Neuronal stem cell (in vitro differentiated cells): Measurements from ENCODE around the gene VPS13D.

Experiments used
- DNase-seq: peaks from one replicate; pipeline ENCODE4 v3.0.0-alpha.2; 2013; ENCODE audit warnings: low spot score
- H2AFZ ChIP-seq: one replicate; pipeline ENCODE4 v1.6.1; 2013; ENCODE audit warnings: mild to moderate bottlenecking, low read length, inconsistent platforms
- H2AK5ac ChIP-seq: 2 replicates; pipeline ENCODE4 v1.6.1; 2013; ENCODE audit warnings: low read depth, mild to moderate bottlenecking, inconsistent platforms, low read length, moderate library complexity, mixed read lengths
- H2BK120ac ChIP-seq: 2 replicates; pipeline ENCODE4 v1.6.1; 2013; ENCODE audit warnings: low read depth, mild to moderate bottlenecking, inconsistent platforms, low read length, moderate library complexity, mixed read lengths
- H2BK12ac ChIP-seq: one replicate; pipeline ENCODE4 v1.6.1; 2013; ENCODE audit warnings: low read length, inconsistent platforms
- H2BK15ac ChIP-seq: 2 replicates; pipeline ENCODE4 v1.6.1; 2013; ENCODE audit warnings: mild to moderate bottlenecking, low read length, inconsistent platforms, mixed read lengths
- H2BK5ac ChIP-seq: one replicate; pipeline ENCODE4 v1.6.1; 2013; ENCODE audit warnings: inconsistent platforms, mild to moderate bottlenecking, low read length, moderate library complexity
- H3K14ac ChIP-seq: one replicate; pipeline ENCODE4 v1.6.1; 2013; ENCODE audit warnings: low read length, inconsistent platforms
- H3K18ac ChIP-seq: 2 replicates; pipeline ENCODE4 v1.6.1; 2013; ENCODE audit warnings: low read length, inconsistent platforms
- H3K23ac ChIP-seq: 2 replicates; pipeline ENCODE4 v1.6.1; 2013; ENCODE audit warnings: low read depth, mild to moderate bottlenecking, mixed read lengths, low read length, inconsistent platforms; ENCODE audit not compliant: poor library complexity
- H3K27ac ChIP-seq: replicated peaks from 3 replicates; pipeline ENCODE4 v1.5.1; 2013; ENCODE audit warnings: low read length, inconsistent platforms
- H3K27me3 ChIP-seq, 3 experiments: 2 replicates each; pipeline ENCODE4 v1.6.1; 2013; ENCODE audit warnings: low read length in 3 of 3, mild to moderate bottlenecking in 2 of 3, inconsistent platforms in 1 of 3, low read depth in 1 of 3, mixed read lengths in 1 of 3, moderate library complexity in 1 of 3; ENCODE audit not compliant: control insufficient read depth in 3 of 3, insufficient read depth in 3 of 3
- H3K36me3 ChIP-seq, 2 donors: replicated peaks in 1 of 2; 2 replicates each; pipeline ENCODE4 v1.6.1; 2013; ENCODE audit warnings: low read length in 2 of 2; ENCODE audit not compliant: control insufficient read depth in 2 of 2, insufficient read depth in 2 of 2
- H3K4ac ChIP-seq: 2 replicates; pipeline ENCODE4 v1.6.1; 2013; ENCODE audit warnings: inconsistent platforms, mild to moderate bottlenecking, low read length, moderate library complexity
- H3K4me1 ChIP-seq, 2 donors: 1 replicate in 1 of 2; 2 replicates in 1 of 2; pipeline ENCODE4 v1.6.1; 2013; ENCODE audit warnings: low read length in 2 of 2, low read depth in 1 of 2; ENCODE audit not compliant: control insufficient read depth in 2 of 2, insufficient read depth in 1 of 2
- H3K4me2 ChIP-seq: one replicate; pipeline ENCODE4 v1.6.1; 2013; ENCODE audit warnings: mild to moderate bottlenecking, low read length, inconsistent platforms; ENCODE audit not compliant: insufficient read depth, poor library complexity, severe bottlenecking
- H3K4me3 ChIP-seq, 2 donors: 2 replicates each; pipeline ENCODE4 v1.5.1; 2013; ENCODE audit warnings: low read length in 2 of 2, mild to moderate bottlenecking in 2 of 2, inconsistent platforms in 1 of 2, moderate library complexity in 1 of 2
- H3K79me1 ChIP-seq: one replicate; pipeline ENCODE4 v1.6.1; 2013; ENCODE audit warnings: low read depth, mild to moderate bottlenecking, inconsistent platforms, low read length, moderate library complexity
- H3K9ac ChIP-seq: one replicate; pipeline ENCODE4 v1.6.1; 2013; ENCODE audit warnings: mild to moderate bottlenecking, low read depth, low read length, inconsistent platforms; ENCODE audit not compliant: poor library complexity
- H3K9me3 ChIP-seq, 2 donors: replicated peaks in 1 of 2; 2 replicates each; pipeline versions ENCODE3 to v1.6.1; 2013; ENCODE audit warnings: low read length in 2 of 2, mild to moderate bottlenecking in 2 of 2, inconsistent platforms in 1 of 2, low read depth in 1 of 2, mixed read lengths in 1 of 2, moderate library complexity in 1 of 2; ENCODE audit not compliant: control insufficient read depth in 2 of 2, insufficient read depth in 1 of 2
- H4K8ac ChIP-seq: one replicate; pipeline ENCODE4 v1.6.1; 2013; ENCODE audit warnings: low read depth, mild to moderate bottlenecking, inconsistent platforms, low read length, moderate library complexity
- H4K91ac ChIP-seq: one replicate; pipeline ENCODE4 v1.6.1; 2013; ENCODE audit warnings: low read length, low read depth, mild to moderate bottlenecking, inconsistent platforms; ENCODE audit not compliant: poor library complexity
- WGBS, 2 donors: extraction: QIAGEN DNeasy Blood & Tissue Kit; methylation state at CpG; one replicate each; pipeline ENCODE4 v1.1.7; 2013; ENCODE audit warnings: missing lambda C conversion rate in 2 of 2, mixed read lengths in 1 of 2; ENCODE audit not compliant: insufficient read length in 2 of 2, insufficient replicate concordance in 1 of 2; ENCODE audit errors: extremely low coverage in 2 of 2; 5-methylcytosine and 5-hydroxymethylcytosine counted together

VPS13D gene

GRCh38 chr1:12251442-12251841 is 21.6 kb downstream of the VPS13D start:
- Histone ChIP-seq H2BK15ac (no peak overlapping the region), H3K18ac (no peak overlapping the region), H3K4ac (no peak overlapping the region), H3K4me2 (no peak overlapping the region), H4K8ac (no peak overlapping the region), H2AK5ac (no peak overlapping the region), H3K4me3 (no peak overlapping the region), H3K79me1 (no peaks in the 10 kb centered on the region), H3K9ac (no peak overlapping the region), H3K36me3 (peaks cover 9 to 51% of the 10 kb centered on the region in 2 donors), H2BK12ac (no peak overlapping the region), H3K14ac (no peak overlapping the region), H2AFZ (no peak overlapping the region), H3K4me1 (peaks cover 0 to 9% of the 10 kb centered on the region in 2 donors), H4K91ac (no peak overlapping the region), H2BK120ac (no peak overlapping the region), H2BK5ac (no peak overlapping the region), H3K9me3 (no peaks in the 10 kb centered on the region), H3K27me3 (no peaks in the 10 kb centered on the region), H3K23ac (no peak overlapping the region), H3K27ac (no peak overlapping the region)
- no CpG with 5 or more reads among the region's 5 CpGs for WGBS, 2 donors
- DNase-seq = no peak

DNA sequence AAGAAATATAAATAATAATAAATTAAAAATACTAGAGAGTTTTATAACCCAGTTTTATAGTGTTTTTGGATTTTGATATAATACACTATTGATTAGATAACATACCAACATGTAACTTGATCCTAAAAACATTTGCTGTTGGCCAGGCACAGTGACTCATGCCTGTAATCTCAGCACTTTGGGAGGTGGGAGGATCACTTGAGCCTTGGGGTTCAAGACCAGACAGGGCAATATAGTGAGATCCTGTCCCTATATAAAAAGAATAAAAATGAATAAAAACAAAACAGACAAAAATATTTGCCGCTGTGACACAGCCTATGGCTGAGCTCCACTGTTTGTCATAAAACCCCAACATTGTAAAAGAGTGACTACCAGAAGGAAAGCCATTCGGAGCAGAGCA is 26.1 kb downstream of the VPS13D start:
- no peak overlapping the region for H3K14ac ChIP-seq
- no CpG with 5 or more reads among the region's 2 CpGs for WGBS, 2 donors
- H3K79me1 ChIP-seq = no peaks in the 10 kb centered on the region
- no peak for DNase-seq
- no peak overlapping the region for H2AK5ac ChIP-seq
- no peak overlapping the region for H3K23ac ChIP-seq
- no peak overlapping the region for H2BK5ac ChIP-seq
- no peak overlapping the region for H4K8ac ChIP-seq
- no peak overlapping the region for H3K9ac ChIP-seq
- H3K36me3 ChIP-seq = peaks cover 7 to 73% of the 10 kb centered on the region in 2 donors
- no peak overlapping the region for H2BK12ac ChIP-seq
- H3K4me2 ChIP-seq = no peak overlapping the region
- no peak overlapping the region for H3K27ac ChIP-seq
- H2BK15ac ChIP-seq = no peak overlapping the region
- H2BK120ac ChIP-seq = no peak overlapping the region
- H2AFZ ChIP-seq = no peak overlapping the region
- H3K4me1 ChIP-seq = no peaks in the 10 kb centered on the region
- no peaks in the 10 kb centered on the region for H3K27me3 ChIP-seq
- no peak overlapping the region for H3K18ac ChIP-seq
- no peak overlapping the region for H3K4me3 ChIP-seq
- no peak overlapping the region for H4K91ac ChIP-seq
- no peaks in the 10 kb centered on the region for H3K9me3 ChIP-seq
- no peak overlapping the region for H3K4ac ChIP-seq

- Histone ChIP-seq H3K27ac (no peak overlapping the region), H3K27me3 (no peaks in the 10 kb centered on the region), H3K9me3 (no peaks in the 10 kb centered on the region), H3K23ac (no peak overlapping the region), H2BK12ac (no peak overlapping the region), H3K4ac (no peak overlapping the region), H3K18ac (no peak overlapping the region), H3K9ac (no peak overlapping the region), H3K4me1 (no peaks in the 10 kb centered on the region), H2AFZ (no peak overlapping the region), H2BK120ac (no peak overlapping the region), H3K4me3 (no peak overlapping the region), H3K79me1 (no peaks in the 10 kb centered on the region), H2BK15ac (no peak overlapping the region), H4K8ac (no peak overlapping the region), H3K36me3 (peaks cover 13 to 81% of the 10 kb centered on the region in 2 donors), H3K14ac (no peak overlapping the region), H3K4me2 (no peak overlapping the region), H2BK5ac (no peak overlapping the region), H2AK5ac (no peak overlapping the region), H4K91ac (no peak overlapping the region)
- no CpG with 5 or more reads among the region's 7 CpGs for WGBS, 2 donors
- no peak for DNase-seq
These were observed 28.4 kb downstream of the VPS13D start for GRCh38 chr1:12258272-12258671.

DNA sequence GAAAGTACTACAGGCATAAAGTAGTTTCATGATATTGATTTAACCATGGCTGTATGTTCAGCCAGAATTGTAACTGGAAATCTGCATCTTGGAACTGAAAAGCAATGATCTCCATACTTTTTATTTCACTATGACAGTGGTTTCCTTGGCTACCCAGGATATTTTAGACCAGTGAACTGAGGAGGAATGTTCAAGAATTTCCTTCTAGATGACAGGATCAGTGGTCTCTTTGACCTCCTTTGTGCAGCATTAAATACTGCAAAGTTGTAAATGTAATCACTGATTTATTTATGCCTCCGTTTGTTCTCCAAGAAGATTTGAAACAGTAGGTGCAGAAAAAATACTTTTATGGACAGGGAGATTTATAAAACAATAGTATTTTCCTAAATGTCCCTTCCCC is 39.5 kb downstream of the VPS13D start:
- H2BK12ac ChIP-seq = no peak overlapping the region
- H3K9me3 ChIP-seq = peaks cover 0 to 8% of the 10 kb centered on the region in 2 donors
- H2BK120ac ChIP-seq = no peak overlapping the region
- H2AFZ ChIP-seq = no peak overlapping the region
- no CpG with 5 or more reads among the region's 1 CpG for WGBS, 2 donors
- no peak overlapping the region for H3K9ac ChIP-seq
- no peak overlapping the region for H3K27ac ChIP-seq
- H3K14ac ChIP-seq = no peak overlapping the region
- no peaks in the 10 kb centered on the region for H3K4me1 ChIP-seq
- no peak for DNase-seq
- peaks cover 5 to 85% of the 10 kb centered on the region in 2 donors for H3K36me3 ChIP-seq
- no peak overlapping the region for H3K4me2 ChIP-seq
- H3K23ac ChIP-seq = no peak overlapping the region
- no peaks in the 10 kb centered on the region for H3K27me3 ChIP-seq
- H3K4me3 ChIP-seq = no peak overlapping the region
- no peak overlapping the region for H2AK5ac ChIP-seq
- no peaks in the 10 kb centered on the region for H3K79me1 ChIP-seq
- H2BK5ac ChIP-seq = no peak overlapping the region
- no peak overlapping the region for H4K91ac ChIP-seq
- no peak overlapping the region for H4K8ac ChIP-seq
- H3K4ac ChIP-seq = no peak overlapping the region
- H2BK15ac ChIP-seq = no peak overlapping the region
- no peak overlapping the region for H3K18ac ChIP-seq
